GM12865 (cell line): ENCODE results near the gene CCDC141.

Experiments used
- DNase-seq: peaks from one replicate; pipeline ENCODE4 v3.0.0; 2010; ENCODE audit warnings: low read depth
- H3K4me3 ChIP-seq: 2 replicates; pipeline ENCODE4 v1.5.1; 2011; ENCODE audit warnings: mild to moderate bottlenecking, low read depth, low read length, control low read depth
- CTCF ChIP-seq: IDR thresholded peaks from 2 replicates; pipeline ENCODE4 v1.5.1; 2011; ENCODE audit warnings: low read length, control low read depth, low read depth, inconsistent platforms; ENCODE audit not compliant: insufficient read depth; ENCODE audit errors: missing control alignments

Gene CCDC141

GRCh38 chr2:178848335-178848734 is 201.6 kb downstream of the CCDC141 start:
- H3K4me3 ChIP-seq, result no peak overlapping the region
- no peak for TF ChIP-seq CTCF
- DNase-seq, result no peak

- DNase-seq, result no peak
- H3K4me3 ChIP-seq, result no peak overlapping the region
- TF ChIP-seq CTCF, result no peak
Observed at GRCh38 chr2:178846458-178846802, 203.5 kb downstream of the CCDC141 start.

GRCh38 chr2:178845566-178846457 is 204.1 kb downstream of the CCDC141 start:
- TF ChIP-seq CTCF, result no peak
- no peak for DNase-seq
- no peak overlapping the region for H3K4me3 ChIP-seq

- H3K4me3 ChIP-seq, result no peak overlapping the region
- TF ChIP-seq CTCF, result no peak
- no peak for DNase-seq
Observed at GRCh38 chr2:178844701-178845100, 205.2 kb downstream of the CCDC141 start.

- TF ChIP-seq CTCF, result no peak
- no peak overlapping the region for H3K4me3 ChIP-seq
- no peak for DNase-seq
Observed at GRCh38 chr2:178844269-178844668, 205.7 kb downstream of the CCDC141 start.

GRCh38 chr2:178843697-178844096 is 206.2 kb downstream of the CCDC141 start:
- no peak for DNase-seq
- H3K4me3 ChIP-seq, result no peak overlapping the region
- TF ChIP-seq CTCF, result no peak

- H3K4me3 ChIP-seq, result no peak overlapping the region
- DNase-seq, result no peak
- no peak for TF ChIP-seq CTCF
Observed at GRCh38 chr2:178836807-178837206, 213.1 kb downstream of the CCDC141 start.
